Breast epithelium (tissue), 4 donors: ENCODE data around the gene CSK. TPM values are rescaled to one million over a fixed set of nuclear protein-coding genes. Genes with fewer than 3 reads are reported as not detected.
"Not testable (repeated sequence)": the region's sequence is repeated elsewhere in the genome, so short reads cannot be mapped to it uniquely, and the experiment has no call there.

ENCODE experiments used
- DNase-seq, 2 donors: peaks; one replicate each; pipeline ENCODE4 v3.0.0-alpha.2; 2019; ENCODE audit warnings: low spot score in 2 of 2
- H3K27ac ChIP-seq, 2 donors: fragments of 200-600 bp; sonication (generic) in 1 of 2; one replicate each; pipeline ENCODE4 v1.5.1; 2016 to 2019; ENCODE audit warnings: mild to moderate bottlenecking in 1 of 2
- H3K27me3 ChIP-seq, 2 donors: fragments of 200-600 bp; sonication (generic) in 1 of 2; one replicate each; pipeline versions ENCODE4 v1.5.1 to v1.6.0; 2017 to 2019; ENCODE audit warnings: control low read depth in 1 of 2, mild to moderate bottlenecking in 1 of 2
- H3K36me3 ChIP-seq: fragments of 200-600 bp; one replicate; pipeline ENCODE4 v1.5.1; 2019
- H3K4me1 ChIP-seq, 2 donors: fragments of 200-600 bp; sonication (generic); one replicate each; pipeline ENCODE4 v1.5.1; 2016 to 2019; ENCODE audit warnings: control low read depth in 1 of 2
- H3K4me3 ChIP-seq, 3 donors: fragments of 200-600 bp; sonication (generic); 1 replicate in 2 of 3; 2 replicates in 1 of 3; pipeline ENCODE4 v1.5.1; 2016 to 2019; ENCODE audit warnings: mild to moderate bottlenecking in 3 of 3, moderate library complexity in 2 of 3
- H3K9me3 ChIP-seq, 2 donors: fragments of 200-600 bp; sonication (generic) in 1 of 2; one replicate each; pipeline ENCODE4 v1.5.1; 2016 to 2019; ENCODE audit warnings: control low read depth in 1 of 2
- CTCF ChIP-seq, 3 donors: fragments of 450-650 bp; IDR thresholded peaks; one replicate each; pipeline ENCODE4 v1.5.1; 2016 to 2017; ENCODE audit warnings: antibody characterized with exemption in 3 of 3, mild to moderate bottlenecking in 3 of 3, moderate library complexity in 3 of 3
- POLR2A ChIP-seq: fragments of 450-650 bp; IDR thresholded peaks from one replicate; pipeline ENCODE4 v1.6.1; 2016; ENCODE audit warnings: antibody characterized with exemption, mild to moderate bottlenecking, moderate library complexity
- POLR2AphosphoS5 ChIP-seq, 3 donors: sonication (generic); formaldehyde crosslinking; IDR thresholded peaks; one replicate each; pipeline ENCODE4 v1.6.1; 2017; ENCODE audit warnings: antibody characterized with exemption in 3 of 3
- intact Hi-C: fragments of 100-400 bp; cut with DNase I; formaldehyde crosslinking; loops from one replicate; pipeline ENCODE4 v1.15.1; 2023; ENCODE audit warnings: low total_unique reads
- total RNA-seq, 3 donors: library from RNA; depleted of rRNA; stranded (reverse); fragments of >200 nt; gene quantifications; one replicate each; pipeline ENCODE4 v1.1.0, GENCODE V29; 2016

Gene CSK
- 10 to 100 TPM; 18.7 to 26.2 (median 18.7) TPM for total RNA-seq

DNA sequence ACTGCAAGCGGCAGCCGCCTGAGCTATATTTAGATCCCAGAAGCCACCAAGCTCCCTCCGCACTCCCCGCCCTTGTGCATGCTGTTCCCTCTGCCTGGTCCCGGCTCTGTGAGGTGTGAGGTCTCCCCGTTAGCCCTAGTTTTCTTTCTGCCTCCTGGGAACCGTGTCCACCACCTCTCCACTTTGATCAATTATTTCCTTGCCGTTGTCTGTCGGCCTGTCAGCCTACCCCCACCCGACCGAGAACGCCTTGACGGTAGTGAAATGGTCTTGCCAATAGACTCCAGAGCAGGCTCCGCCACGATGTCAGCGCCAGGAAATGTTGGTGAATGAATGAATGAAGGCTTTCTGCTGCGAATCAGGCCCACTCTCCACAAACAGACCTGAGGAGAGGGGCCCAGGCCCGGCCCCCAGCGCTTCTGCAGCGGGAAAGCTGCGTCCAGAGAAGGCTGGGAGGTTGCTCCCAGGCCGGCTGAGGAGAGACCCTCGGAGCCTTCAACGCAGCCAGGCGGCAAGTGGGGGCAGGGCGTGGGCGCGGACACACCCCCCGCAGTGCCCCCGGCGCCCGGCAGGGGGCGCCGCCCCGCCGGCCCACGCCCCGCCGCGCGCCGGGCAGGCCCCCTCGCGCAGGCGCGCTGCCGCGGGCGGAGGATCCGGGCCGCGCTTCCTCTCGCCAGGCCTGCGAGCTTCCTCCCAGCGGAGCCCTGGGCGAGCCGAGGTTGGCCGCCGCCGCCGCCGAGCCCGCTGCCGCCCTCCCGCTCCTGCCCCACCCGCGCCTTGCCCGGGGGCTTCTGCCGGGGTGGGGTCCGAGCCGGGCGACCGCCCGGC lies at the start of gene CSK:
Gene CSK, plus strand, starts transcription at position 650 of the 828 bp plus-strand sequence. CDS start 16,218 bp downstream, outside the sequence.
- Histone ChIP-seq H3K4me1 (peaks cover 7 to 37% of the 10 kb centered on the region in 2 donors), H3K9me3 (no peaks in the 10 kb centered on the region), H3K36me3 (no peaks in the 10 kb centered on the region), H3K4me3 (peak within 1 kb of the TSS; percentile 71 to 99 (median 81)), H3K27me3 (no peaks in the 10 kb centered on the region), H3K27ac (peak within 1 kb of the TSS; percentile 81 to 96)
- DNase-seq = no peak
- TF ChIP-seq POLR2A (no peak), POLR2AphosphoS5 (IDR thresholded peaks at IDR 0.05) (peak in 1 of 3 donors; percentile 11), CTCF (IDR thresholded peaks at IDR 0.05) (peak in 2 of 3 donors; percentile 30 to 78)
- intact Hi-C loops = no loop called here

- Histone ChIP-seq H3K4me3 (no peak overlapping the region), H3K9me3 (no peaks in the 10 kb centered on the region), H3K36me3 (no peaks in the 10 kb centered on the region), H3K27me3 (peaks cover 0 to 20% of the 10 kb centered on the region in 2 donors), H3K27ac (no peak overlapping the region), H3K4me1 (no peaks in the 10 kb centered on the region)
- TF ChIP-seq CTCF (IDR thresholded peaks at IDR 0.05) (no peak), POLR2A (no peak), POLR2AphosphoS5 (IDR thresholded peaks at IDR 0.05) (no peak)
- DNase-seq = no peak
- intact Hi-C loops = no loop called here
Measured at GRCh38 chr15:74732846-74733245, 49.0 kb upstream of the CSK start.

GRCh38 chr15:74733269-74733668 lies 48.6 kb upstream of the CSK start:
- DNase-seq = no peak
- Histone ChIP-seq H3K36me3 (no peaks in the 10 kb centered on the region), H3K9me3 (no peaks in the 10 kb centered on the region), H3K4me1 (no peaks in the 10 kb centered on the region), H3K27me3 (peaks cover 0 to 18% of the 10 kb centered on the region in 2 donors), H3K4me3 (no peak overlapping the region), H3K27ac (no peak overlapping the region)
- intact Hi-C loops = no loop called here
- TF ChIP-seq POLR2AphosphoS5 (IDR thresholded peaks at IDR 0.05) (no peak), POLR2A (no peak), CTCF (IDR thresholded peaks at IDR 0.05) (no peak)

- intact Hi-C loops = no loop called here
- peaks cover 0 to 13% of the 10 kb centered on the region in 2 donors for H3K27me3 ChIP-seq
- DNase-seq = no peak
Measured at GRCh38 chr15:74735305-74735704, 46.6 kb upstream of the CSK start.

GRCh38 chr15:74738239-74738638 lies 43.6 kb upstream of the CSK start:
- DNase-seq, intact Hi-C loops: not testable (repeated sequence)

More at GRCh38 chr15:74735305-74735704, 46.6 kb upstream of the CSK start:
- H3K9me3 ChIP-seq = no peaks in the 10 kb centered on the region
- no peaks in the 10 kb centered on the region for H3K4me1 ChIP-seq
- TF ChIP-seq POLR2A = no peak
- TF ChIP-seq CTCF (IDR thresholded peaks at IDR 0.05) = no peak
- no peak for TF ChIP-seq POLR2AphosphoS5 (IDR thresholded peaks at IDR 0.05)
- H3K4me3 ChIP-seq = no peak overlapping the region
- no peaks in the 10 kb centered on the region for H3K36me3 ChIP-seq
- H3K27ac ChIP-seq = no peak overlapping the region

More at GRCh38 chr15:74738239-74738638, 43.6 kb upstream of the CSK start:
- H3K27me3 ChIP-seq, H3K4me1 ChIP-seq, H3K36me3 ChIP-seq, H3K27ac ChIP-seq, H3K4me3 ChIP-seq, H3K9me3 ChIP-seq: not testable (repeated sequence)
